HepG2 (cell line): ENCODE measurements around the gene COL9A3. TPM values are rescaled to one million over a fixed set of nuclear protein-coding genes. Genes with fewer than 3 reads are reported as not detected.

ENCODE experiments used
- ATAC-seq: fragments of 200-7000 bp; cut with Tn5 transposase; 3 replicates; pipeline ENCODE4 v1.9.1; 2020; ENCODE audit warnings: mild to moderate bottlenecking, moderate library complexity
- BruUV-seq: library from RNA; stranded (reverse); fragments of 400-500 nt; replicated peaks from 2 replicates; lab custom pipeline; 2021; lab: Mats Ljungman, UMichigan
- CTCF ChIA-PET: fragments of 300-600 bp; formaldehyde crosslinking; extraction: SDS; loops from one replicate; lab custom pipeline; 2021; ENCODE audit warnings: low total read pairs, inconsistent platforms, low intra/inter-chr PET ratio; lab: Yijun Ruan, JAX
- POLR2A ChIA-PET: fragments of 350-600 bp; sonication (Branson Sonifier 250); formaldehyde crosslinking; loops from one replicate; lab custom pipeline; 2020; ENCODE audit warnings: antibody characterized with exemption, inconsistent platforms; lab: Yijun Ruan, JAX
- DNase-seq: peaks from one replicate; pipeline ENCODE4 v3.0.0-alpha.2; 2015; ENCODE audit warnings: low spot score
- FAIRE-seq: peaks from 3 replicates; lab custom pipeline; 2011; peaks lifted over from hg19 to GRCh38; lab: Jason Lieb, UNC
- H2AFZ ChIP-seq: one replicate; pipeline ENCODE4 v1.6.1; 2011; ENCODE audit warnings: low read length, inconsistent platforms
- H3K27ac ChIP-seq: fragments of 300-600 bp; 3 replicates; pipeline ENCODE4 v1.8.0; 2011; ENCODE audit warnings: mixed run types, mild to moderate bottlenecking, mixed read lengths, low read length, inconsistent platforms; ENCODE audit not compliant: insufficient read depth; ENCODE audit errors: extremely low read length
- H3K27me3 ChIP-seq, 2 experiments: fragments of 200-600 bp in 1 of 2; 2 replicates in 1 of 2; 3 replicates in 1 of 2; pipeline versions ENCODE4 v1.6.0 to v1.8.0; 2011; ENCODE audit warnings: low read length in 2 of 2, mild to moderate bottlenecking in 2 of 2, moderate library complexity in 2 of 2, inconsistent platforms in 1 of 2; ENCODE audit not compliant: insufficient read depth in 2 of 2, control insufficient read depth in 1 of 2
- H3K36me3 ChIP-seq, 2 experiments: fragments of 200-600 bp in 1 of 2; replicated peaks in 1 of 2; 2 replicates in 1 of 2; 3 replicates in 1 of 2; pipeline versions ENCODE4 v1.5.1 to v1.8.0; 2011; ENCODE audit warnings: low read length in 2 of 2, inconsistent platforms in 1 of 2; ENCODE audit not compliant: insufficient read depth in 2 of 2, control insufficient read depth in 1 of 2
- H3K4me1 ChIP-seq: 2 replicates; pipeline ENCODE4 v1.5.1; 2012; ENCODE audit warnings: low read length, inconsistent platforms; ENCODE audit not compliant: insufficient read depth
- H3K4me2 ChIP-seq: 2 replicates; pipeline ENCODE4 v1.6.0; 2011; ENCODE audit warnings: low read depth, low read length, inconsistent platforms
- H3K4me3 ChIP-seq, 3 experiments: fragments of 200-600 bp in 1 of 3; sonication (generic), shearing (Covaris generic) in 1 of 3; replicated peaks in 1 of 3; 2 replicates each; pipeline ENCODE4 v1.5.1; 2011 to 2016; ENCODE audit warnings: low read length in 3 of 3, inconsistent platforms in 2 of 3, low read depth in 2 of 3, mild to moderate bottlenecking in 2 of 3, control low read depth in 1 of 3, mixed read lengths in 1 of 3; ENCODE audit not compliant: insufficient read depth in 1 of 3
- H3K79me2 ChIP-seq: one replicate; pipeline ENCODE4 v1.6.1; 2011; ENCODE audit warnings: low read length, inconsistent platforms; ENCODE audit not compliant: insufficient read depth
- H3K9ac ChIP-seq: 2 replicates; pipeline ENCODE4 v1.6.0; 2011; ENCODE audit warnings: mild to moderate bottlenecking, low read depth, low read length, inconsistent platforms; ENCODE audit not compliant: insufficient read depth
- H3K9me3 ChIP-seq: 2 replicates; pipeline ENCODE4 v1.5.1; 2012; ENCODE audit warnings: mild to moderate bottlenecking, low read length
- H4K20me1 ChIP-seq: 2 replicates; pipeline ENCODE4 v1.6.0; 2011; ENCODE audit warnings: inconsistent platforms, mild to moderate bottlenecking, low read length, moderate library complexity; ENCODE audit not compliant: insufficient read depth
- AGO1 ChIP-seq: fragments of 200-400 bp; formaldehyde crosslinking; IDR thresholded peaks from 2 replicates; pipeline ENCODE4 v1.6.1; 2017; ENCODE audit warnings: mild to moderate bottlenecking, low read depth, low read length, moderate library complexity; ENCODE audit not compliant: poor library complexity, severe bottlenecking
- ARID5B ChIP-seq: IDR thresholded peaks from 2 replicates; pipeline ENCODE4 v1.4.0; 2020; ENCODE audit warnings: mild to moderate bottlenecking, missing genetic modification reagents
- CSRNP1 ChIP-seq: sonication (generic); formaldehyde crosslinking; IDR thresholded peaks from 2 replicates; pipeline ENCODE4 v1.8.1; 2023; ENCODE audit warnings: mild to moderate bottlenecking, missing genetic modification reagents
- KLF6 ChIP-seq: IDR thresholded peaks from 2 replicates; pipeline ENCODE4 v1.8.0; 2016; ENCODE audit warnings: missing biosample characterization, missing genetic modification reagents
- MLLT10 ChIP-seq: sonication (generic); formaldehyde crosslinking; IDR thresholded peaks from 2 replicates; pipeline ENCODE4 v1.4.0; 2020; ENCODE audit warnings: missing genetic modification reagents
- NCOA5 ChIP-seq: sonication (generic); formaldehyde crosslinking; IDR thresholded peaks from 2 replicates; pipeline ENCODE4 v1.4.0; 2020; ENCODE audit warnings: missing genetic modification reagents
- RFX3 ChIP-seq: IDR thresholded peaks from 2 replicates; pipeline ENCODE4 v1.6.1; 2016; ENCODE audit warnings: missing biosample characterization, missing genetic modification reagents
- SMARCE1 ChIP-seq: fragments of 450-650 bp; IDR thresholded peaks from 2 replicates; pipeline ENCODE4 v1.6.1; 2017; ENCODE audit warnings: borderline replicate concordance
- ZNF260 ChIP-seq: sonication (generic); formaldehyde crosslinking; IDR thresholded peaks from 2 replicates; pipeline ENCODE4 v1.4.0; 2020; ENCODE audit warnings: missing genetic modification reagents, low read depth, mild to moderate bottlenecking, borderline replicate concordance
- ZNF777 ChIP-seq: sonication (generic); formaldehyde crosslinking; IDR thresholded peaks from 2 replicates; pipeline ENCODE4 v1.4.0; 2020; ENCODE audit warnings: missing genetic modification reagents
- WGBS: methylation state at CpG from one replicate; pipeline ENCODE4 v1.1.6; 2017; ENCODE audit warnings: low lambda C conversion rate; 5-methylcytosine and 5-hydroxymethylcytosine counted together
- in situ Hi-C: cut with HindIII; loops from 2 replicates; pipeline ENCODE4 v1.10.0; 2017; ENCODE audit warnings: low pct_unique_long_range_greater_than_20kb; ENCODE audit not compliant: extremely low pct_ligation_motif_present
- intact Hi-C: fragments of 100-400 bp; cut with micrococcal nuclease; formaldehyde crosslinking; loops from one replicate; pipeline ENCODE4 v1.10.0; 2022; ENCODE audit not compliant: unreplicated experiment
- polyA plus RNA-seq, 8 experiments: library from polyadenylated mRNA; depleted of rRNA in 3 of 8; stranded (reverse) in 7 of 8; unstranded in 1 of 8; fragments of >200 nt; fragmentation: Illumina TruSeq in 4 of 8; extraction: Trizol in 4 of 8; gene quantifications; 2 replicates each; pipeline versions ENCODE4 v1.2.1 to v1.2.3, GENCODE V29; 2011 to 2016; ENCODE audit warnings: low read depth in 4 of 8, missing spikeins in 1 of 8, mixed read lengths in 1 of 8; ENCODE audit not compliant: insufficient read depth in 1 of 8
- total RNA-seq, 5 experiments: library from RNA; depleted of rRNA; stranded (reverse); fragments of >200 nt; fragmentation: Illumina TruSeq; extraction: Trizol; gene quantifications; 2 replicates each; pipeline ENCODE4 v1.2.3, GENCODE V29; 2016; ENCODE audit warnings: low read depth in 1 of 5
- TF ChIP-seq, protein P1 (sequence below): IDR thresholded peaks from 2 replicates; pipeline ENCODE4 v1.6.1; 2012; ENCODE audit warnings: low read depth, low read length, improper control_type of control experiment
- TF ChIP-seq, protein P2 (sequence below): sonication (generic); formaldehyde crosslinking; IDR thresholded peaks from 2 replicates; pipeline ENCODE4 v1.4.0; 2020; ENCODE audit warnings: missing genetic modification reagents

Gene COL9A3
- total and polyA plus RNA-seq, 2 of the 13 experiments (the other 11 are each of a cell fraction or from before 2014, with no cell fraction given): 155 to 204 TPM

- H4K20me1 ChIP-seq: no peaks in the 10 kb centered on the region
- no peaks in the 10 kb centered on the region for H3K79me2 ChIP-seq
- FAIRE-seq: no peak
- ChIA-PET POLR2A (interaction anchor here (2.1 kb wide), 1 partner anchor 13 kb away, joined by 11 read pairs; no protein-coding TSS in a partner anchor), CTCF (interaction anchor here (2.4 kb wide), 1 partner anchor 11 kb away, joined by 11 read pairs; no protein-coding TSS in a partner anchor)
- H3K27ac ChIP-seq: no peak overlapping the region
- no TSS peak for BruUV-seq
- no peaks in the 10 kb centered on the region for H3K9me3 ChIP-seq
- intact Hi-C loops: no loop called here
- no peak overlapping the region for H3K4me2 ChIP-seq
- no peak for DNase-seq
- no peak overlapping the region for H3K4me3 ChIP-seq
- H3K36me3 ChIP-seq: no peaks in the 10 kb centered on the region
- no peak overlapping the region for H2AFZ ChIP-seq
- peaks cover 16 to 64% of the 10 kb centered on the region in 2 experiments for H3K27me3 ChIP-seq
- no peak for ATAC-seq
- in situ Hi-C loops: loop anchor here (25.0 kb wide), 1 partner anchor 268 kb away; no protein-coding TSS in a partner anchor
- peaks cover 38% of the 10 kb centered on the region for H3K4me1 ChIP-seq
- no peak overlapping the region for H3K9ac ChIP-seq
- WGBS: 66% methylated on average over 17 of the region's 17 CpGs
- TF ChIP-seq ARID5B (CRISPR knock-in tag): no peak
- no peak for TF ChIP-seq NCOA5 (CRISPR knock-in tag)
- no peak for TF ChIP-seq RFX3 (CRISPR knock-in tag)
- TF ChIP-seq MLLT10: no peak
- TF ChIP-seq, protein P1, sequence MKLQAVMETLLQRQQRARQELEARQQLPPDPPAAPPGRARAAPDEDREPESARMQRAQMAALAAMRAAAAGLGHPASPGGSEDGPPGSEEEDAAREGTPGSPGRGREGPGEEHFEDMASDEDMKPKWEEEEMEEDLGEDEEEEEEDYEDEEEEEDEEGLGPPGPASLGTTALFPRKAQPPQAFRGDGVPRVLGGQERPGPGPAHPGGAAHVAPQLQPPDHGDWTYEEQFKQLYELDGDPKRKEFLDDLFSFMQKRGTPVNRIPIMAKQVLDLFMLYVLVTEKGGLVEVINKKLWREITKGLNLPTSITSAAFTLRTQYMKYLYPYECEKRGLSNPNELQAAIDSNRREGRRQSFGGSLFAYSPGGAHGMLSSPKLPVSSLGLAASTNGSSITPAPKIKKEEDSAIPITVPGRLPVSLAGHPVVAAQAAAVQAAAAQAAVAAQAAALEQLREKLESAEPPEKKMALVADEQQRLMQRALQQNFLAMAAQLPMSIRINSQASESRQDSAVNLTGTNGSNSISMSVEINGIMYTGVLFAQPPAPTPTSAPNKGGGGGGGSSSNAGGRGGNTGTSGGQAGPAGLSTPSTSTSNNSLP: no peak
- TF ChIP-seq AGO1: no peak
- TF ChIP-seq, protein P2, sequence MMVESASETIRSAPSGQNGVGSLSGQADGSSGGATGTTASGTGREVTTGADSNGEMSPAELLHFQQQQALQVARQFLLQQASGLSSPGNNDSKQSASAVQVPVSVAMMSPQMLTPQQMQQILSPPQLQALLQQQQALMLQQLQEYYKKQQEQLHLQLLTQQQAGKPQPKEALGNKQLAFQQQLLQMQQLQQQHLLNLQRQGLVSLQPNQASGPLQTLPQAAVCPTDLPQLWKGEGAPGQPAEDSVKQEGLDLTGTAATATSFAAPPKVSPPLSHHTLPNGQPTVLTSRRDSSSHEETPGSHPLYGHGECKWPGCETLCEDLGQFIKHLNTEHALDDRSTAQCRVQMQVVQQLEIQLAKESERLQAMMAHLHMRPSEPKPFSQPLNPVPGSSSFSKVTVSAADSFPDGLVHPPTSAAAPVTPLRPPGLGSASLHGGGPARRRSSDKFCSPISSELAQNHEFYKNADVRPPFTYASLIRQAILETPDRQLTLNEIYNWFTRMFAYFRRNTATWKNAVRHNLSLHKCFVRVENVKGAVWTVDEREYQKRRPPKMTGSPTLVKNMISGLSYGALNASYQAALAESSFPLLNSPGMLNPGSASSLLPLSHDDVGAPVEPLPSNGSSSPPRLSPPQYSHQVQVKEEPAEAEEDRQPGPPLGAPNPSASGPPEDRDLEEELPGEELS (CRISPR knock-in tag): no peak
- TF ChIP-seq ZNF777: no peak
- no peak for TF ChIP-seq SMARCE1
- TF ChIP-seq CSRNP1: no peak
- TF ChIP-seq KLF6 (CRISPR knock-in tag): no peak
- TF ChIP-seq ZNF260 (CRISPR knock-in tag): no peak
Measured at GRCh38 chr20:62780696-62781095, 36.2 kb upstream of the COL9A3 start.
